Subcutaneous adipose tissue (tissue), 4 donors: ENCODE results near the gene TMEM108. TPM values are rescaled to one million over a fixed set of nuclear protein-coding genes. Genes with fewer than 3 reads are reported as not detected.

Experiments used
- total RNA-seq, 4 donors: library from RNA; depleted of rRNA; stranded (reverse); fragments of >200 nt; gene quantifications; one replicate each; pipeline ENCODE4 v1.1.0, GENCODE V29; 2016
- TF ChIP-seq, protein P1 (sequence below): fragments of 450-650 bp; IDR thresholded peaks from one replicate; pipeline ENCODE4 v1.5.1; 2016; ENCODE audit warnings: low read depth, mild to moderate bottlenecking, control low read depth, antibody characterized with exemption, moderate library complexity

TMEM108 gene
- total RNA-seq, 4 donors from 2014 or later = 0.66 to 1.0 (median 0.75) TPM; not detected in 1

GRCh38 chr3:133167340-133168024 lies 129.3 kb downstream of the TMEM108 start:
- TF ChIP-seq, protein P1, sequence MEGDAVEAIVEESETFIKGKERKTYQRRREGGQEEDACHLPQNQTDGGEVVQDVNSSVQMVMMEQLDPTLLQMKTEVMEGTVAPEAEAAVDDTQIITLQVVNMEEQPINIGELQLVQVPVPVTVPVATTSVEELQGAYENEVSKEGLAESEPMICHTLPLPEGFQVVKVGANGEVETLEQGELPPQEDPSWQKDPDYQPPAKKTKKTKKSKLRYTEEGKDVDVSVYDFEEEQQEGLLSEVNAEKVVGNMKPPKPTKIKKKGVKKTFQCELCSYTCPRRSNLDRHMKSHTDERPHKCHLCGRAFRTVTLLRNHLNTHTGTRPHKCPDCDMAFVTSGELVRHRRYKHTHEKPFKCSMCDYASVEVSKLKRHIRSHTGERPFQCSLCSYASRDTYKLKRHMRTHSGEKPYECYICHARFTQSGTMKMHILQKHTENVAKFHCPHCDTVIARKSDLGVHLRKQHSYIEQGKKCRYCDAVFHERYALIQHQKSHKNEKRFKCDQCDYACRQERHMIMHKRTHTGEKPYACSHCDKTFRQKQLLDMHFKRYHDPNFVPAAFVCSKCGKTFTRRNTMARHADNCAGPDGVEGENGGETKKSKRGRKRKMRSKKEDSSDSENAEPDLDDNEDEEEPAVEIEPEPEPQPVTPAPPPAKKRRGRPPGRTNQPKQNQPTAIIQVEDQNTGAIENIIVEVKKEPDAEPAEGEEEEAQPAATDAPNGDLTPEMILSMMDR = no peak

GRCh38 chr3:133168025-133168401 lies 129.8 kb downstream of the TMEM108 start:
- TF ChIP-seq, protein P1 = no peak

- TF ChIP-seq, protein P1 = no peak
These were observed 131.3 kb downstream of the TMEM108 start for GRCh38 chr3:133169331-133170068.

DNA sequence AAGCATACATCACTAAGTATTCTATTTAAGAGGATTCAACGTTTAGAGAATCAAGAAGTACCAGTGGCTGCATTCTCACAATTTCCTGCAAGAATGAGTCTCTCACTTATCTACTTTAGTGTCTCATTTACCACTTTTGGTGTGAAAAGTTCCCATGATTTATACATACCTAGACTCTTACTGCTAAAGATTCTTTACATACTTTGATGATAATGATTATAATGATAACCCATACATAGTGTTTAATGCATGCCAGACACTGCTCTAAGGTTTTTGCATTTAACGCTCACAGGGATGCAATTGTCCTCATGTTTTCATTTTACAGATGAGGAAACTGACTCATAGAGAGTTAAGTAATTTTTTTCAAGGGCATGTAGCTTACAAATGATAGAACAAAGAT lies 133.6 kb downstream of the TMEM108 start:
- TF ChIP-seq, protein P1 = no peak

DNA sequence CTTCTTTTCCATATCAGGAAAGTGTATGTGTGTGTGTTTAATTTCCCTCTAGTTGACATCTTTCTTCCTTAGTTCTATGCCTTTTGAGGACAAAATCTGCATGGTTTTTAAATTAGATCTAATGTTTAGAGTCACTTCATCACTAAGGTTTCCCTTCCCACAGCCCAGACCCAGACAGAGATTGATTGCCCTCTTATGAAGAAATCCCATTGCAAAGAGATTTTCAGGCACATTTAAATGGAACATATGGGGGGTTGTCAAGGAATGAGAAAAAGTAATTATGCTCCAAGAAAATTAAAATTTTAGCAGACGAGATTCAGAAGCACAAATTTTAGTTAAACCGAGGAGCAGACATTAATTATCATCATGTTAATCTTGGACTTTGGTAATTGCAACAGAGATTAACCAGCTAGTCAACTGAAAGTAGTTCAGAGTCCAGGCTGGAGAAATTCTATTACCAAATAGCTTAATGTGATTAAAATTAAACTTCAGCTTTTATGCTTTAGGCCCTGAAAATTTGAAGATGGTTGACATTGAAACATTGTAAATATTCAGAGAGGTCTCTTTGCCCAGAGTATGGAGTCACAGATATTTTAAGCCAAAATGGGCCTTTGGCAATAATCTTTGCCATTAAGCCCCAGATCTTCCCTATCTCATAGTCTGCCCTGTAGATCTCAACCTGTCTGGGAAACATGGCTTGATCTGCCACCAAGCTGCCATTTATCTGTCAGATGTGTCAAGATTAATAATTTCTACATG lies 143.4 kb downstream of the TMEM108 start:
- TF ChIP-seq, protein P1 = no peak

DNA sequence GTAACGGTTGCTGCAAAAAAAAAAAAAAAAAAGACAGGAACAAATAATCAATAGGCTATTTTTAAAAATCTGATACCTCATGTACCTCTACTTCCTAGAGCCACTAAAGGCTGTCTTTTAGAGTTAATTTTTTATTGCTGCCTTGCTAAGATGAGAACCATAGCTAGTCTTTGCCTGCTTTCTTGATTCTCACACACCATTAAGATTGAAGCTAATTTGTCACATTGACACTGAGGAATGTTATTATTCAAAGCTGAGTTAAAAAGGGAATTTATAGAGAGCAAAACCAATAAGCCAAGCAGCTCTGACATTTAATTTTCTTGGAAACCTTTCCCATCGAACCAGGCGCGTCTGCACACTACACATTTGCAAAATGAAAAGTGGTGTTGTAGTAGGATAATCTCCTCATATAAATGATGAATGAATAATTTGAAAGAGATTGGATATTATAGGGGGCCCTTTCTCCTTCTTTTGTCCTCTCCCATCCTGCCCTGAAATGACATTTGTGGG lies 149.7 kb downstream of the TMEM108 start:
- TF ChIP-seq, protein P1 = no peak

DNA sequence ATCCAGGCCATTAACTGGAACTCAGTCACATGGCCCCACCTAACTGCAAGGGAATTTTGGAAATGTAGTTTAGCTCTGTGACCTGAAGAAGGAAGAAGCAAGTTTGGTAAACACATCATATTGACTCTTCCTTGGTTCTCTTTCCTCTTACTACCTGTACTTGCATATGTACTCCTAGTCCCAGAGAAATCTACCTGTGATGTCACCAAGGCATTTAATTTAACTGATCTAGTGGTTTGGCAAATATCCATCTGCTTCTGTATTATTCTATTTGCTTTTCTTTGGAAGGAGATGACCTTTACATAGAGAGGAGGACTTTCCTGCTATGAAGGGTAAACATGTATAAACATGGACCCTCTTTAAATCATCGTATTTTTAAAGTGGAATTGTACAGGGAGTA lies 150.8 kb downstream of the TMEM108 start:
- TF ChIP-seq, protein P1 = no peak
